MM.1S (cell line): ENCODE data around the gene RBM17.
"Not testable (repeated sequence)": the region's sequence is repeated elsewhere in the genome, so short reads cannot be mapped to it uniquely, and the experiment has no call there.

ENCODE experiments used
- DNase-seq: peaks from one replicate; pipeline ENCODE4 v3.0.0-alpha.2; 2015
- H2AFZ ChIP-seq: fragments of 300-600 bp; sonication (generic); 2 replicates; pipeline ENCODE4 v1.6.0; 2016; ENCODE audit warnings: antibody characterized with exemption, low read length
- H3F3A ChIP-seq: fragments of 300-600 bp; sonication (generic); 2 replicates; pipeline ENCODE4 v1.6.1; 2016; ENCODE audit warnings: mild to moderate bottlenecking, antibody characterized with exemption, low read length, moderate library complexity, mixed read lengths; ENCODE audit not compliant: insufficient read depth
- H3K27ac ChIP-seq: fragments of 300-600 bp; sonication (generic); 2 replicates; pipeline ENCODE4 v1.5.1; 2016; ENCODE audit warnings: mild to moderate bottlenecking, low read length
- H3K27me3 ChIP-seq: fragments of 300-600 bp; sonication (generic); replicated peaks from 2 replicates; pipeline ENCODE4 v1.6.0; 2016; ENCODE audit warnings: low read length; ENCODE audit not compliant: insufficient read depth
- H3K36me3 ChIP-seq: fragments of 300-600 bp; sonication (generic); replicated peaks from 2 replicates; pipeline ENCODE4 v1.6.1; 2016; ENCODE audit warnings: mild to moderate bottlenecking, low read length, mixed read lengths; ENCODE audit not compliant: insufficient read depth
- H3K4me1 ChIP-seq: fragments of 300-600 bp; sonication (generic); 2 replicates; pipeline ENCODE4 v1.6.1; 2016; ENCODE audit warnings: low read length, mixed read lengths
- H3K4me2 ChIP-seq: fragments of 300-600 bp; sonication (generic); 2 replicates; pipeline ENCODE4 v1.6.0; 2016; ENCODE audit warnings: low read depth, low read length
- H3K4me3 ChIP-seq: fragments of 300-600 bp; sonication (generic); 2 replicates; pipeline ENCODE4 v1.5.1; 2016; ENCODE audit warnings: low read length, mixed read lengths
- H3K79me2 ChIP-seq: fragments of 300-600 bp; sonication (generic); 2 replicates; pipeline ENCODE4 v1.6.1; 2016; ENCODE audit warnings: mixed run types, low read length, mixed read lengths
- H3K9ac ChIP-seq: fragments of 300-600 bp; sonication (generic); 2 replicates; pipeline ENCODE4 v1.6.1; 2016; ENCODE audit warnings: low read length, mixed read lengths
- H3K9me2 ChIP-seq: fragments of 300-600 bp; sonication (generic); replicated peaks from 2 replicates; pipeline ENCODE4 v1.6.1; 2016; ENCODE audit warnings: mild to moderate bottlenecking, low read length, mixed read lengths; ENCODE audit not compliant: insufficient read depth
- H3K9me3 ChIP-seq: fragments of 300-600 bp; sonication (generic); replicated peaks from 2 replicates; pipeline ENCODE4 v1.6.1; 2016; ENCODE audit warnings: mild to moderate bottlenecking, low read length, mixed read lengths; ENCODE audit not compliant: insufficient read depth
- H4K20me1 ChIP-seq: fragments of 300-600 bp; sonication (generic); 2 replicates; pipeline ENCODE4 v1.6.1; 2016; ENCODE audit warnings: mild to moderate bottlenecking, low read length, moderate library complexity, mixed read lengths; ENCODE audit not compliant: insufficient read depth
- CTCF ChIP-seq: fragments of 300-600 bp; sonication (generic); IDR thresholded peaks from 2 replicates; pipeline ENCODE4 v1.5.1; 2016; ENCODE audit warnings: antibody characterized with exemption, low read length, mixed read lengths
- EZH2 ChIP-seq: fragments of 300-600 bp; sonication (generic); optimal IDR thresholded peaks from 2 replicates; pipeline ENCODE3; 2017; ENCODE audit warnings: low read depth, mild to moderate bottlenecking, antibody characterized with exemption, low read length, mixed read lengths
- EZH2phosphoT487 ChIP-seq: fragments of 300-600 bp; sonication (generic); IDR thresholded peaks from 2 replicates; pipeline ENCODE4 v1.6.1; 2018; ENCODE audit warnings: antibody characterized with exemption, low read length

RBM17 gene, protein sequence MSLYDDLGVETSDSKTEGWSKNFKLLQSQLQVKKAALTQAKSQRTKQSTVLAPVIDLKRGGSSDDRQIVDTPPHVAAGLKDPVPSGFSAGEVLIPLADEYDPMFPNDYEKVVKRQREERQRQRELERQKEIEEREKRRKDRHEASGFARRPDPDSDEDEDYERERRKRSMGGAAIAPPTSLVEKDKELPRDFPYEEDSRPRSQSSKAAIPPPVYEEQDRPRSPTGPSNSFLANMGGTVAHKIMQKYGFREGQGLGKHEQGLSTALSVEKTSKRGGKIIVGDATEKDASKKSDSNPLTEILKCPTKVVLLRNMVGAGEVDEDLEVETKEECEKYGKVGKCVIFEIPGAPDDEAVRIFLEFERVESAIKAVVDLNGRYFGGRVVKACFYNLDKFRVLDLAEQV

GRCh38 chr10:6088721-6089333 lies at the start of gene RBM17:
Gene RBM17 (plus strand): TSS chr10:6089034. CDS start chr10:6097066, 8,032 bp downstream.
- Histone ChIP-seq H3K9me3 (no peaks in the 10 kb centered on the region), H3K9ac (peak within 1 kb of the TSS; percentile 77), H3K27ac (no peak within 1 kb of the TSS), H3F3A (no peaks in the 10 kb centered on the region), H2AFZ (peak within 1 kb of the TSS; percentile 55; the same call in 1 of the 2 replicates), H3K27me3 (0 out of 2 replicates have a peak, but pooled peaks cover 15% of the 10 kb centered on the region), H3K36me3 (no peaks in the 10 kb centered on the region), H3K4me1 (peaks cover 7% of the 10 kb centered on the region), H3K4me2 (peak within 1 kb of the TSS; percentile 90), H3K9me2 (no peaks in the 10 kb centered on the region), H3K4me3 (peak within 1 kb of the TSS; percentile 80), H3K79me2 (peaks cover 47% of the 10 kb centered on the region), H4K20me1 (peaks cover 28% of the 10 kb centered on the region)
- DNase-seq: peak; percentile 96
- TF ChIP-seq CTCF (peak; percentile 100), EZH2 (no peak)

DNA sequence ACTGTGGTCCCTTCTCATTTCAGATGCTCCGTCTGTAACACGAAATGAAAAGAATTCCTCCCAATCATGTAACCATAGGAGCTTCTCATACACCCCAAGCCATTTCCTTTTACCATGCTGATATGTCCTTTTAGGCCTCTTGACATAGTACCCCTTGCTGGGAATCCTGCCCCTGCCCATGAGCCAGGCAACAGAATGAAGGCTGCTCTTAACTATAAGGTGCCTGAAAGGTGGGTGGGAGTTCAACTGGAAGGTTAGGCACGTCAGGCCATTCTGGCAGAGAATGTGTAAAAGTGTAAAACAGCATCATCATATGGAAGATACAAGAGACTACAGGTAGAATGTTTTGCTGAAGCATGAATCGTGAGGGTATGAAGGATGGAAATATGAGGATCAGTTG lies 49.1 kb upstream of the RBM17 start:
- Histone ChIP-seq H3K36me3 (no peaks in the 10 kb centered on the region), H3K9me3 (no peaks in the 10 kb centered on the region), H2AFZ (no peak overlapping the region), H3K4me1 (no peaks in the 10 kb centered on the region), H3K27ac (no peak overlapping the region), H3K9me2 (no peaks in the 10 kb centered on the region), H3K4me3 (no peak overlapping the region), H3K79me2 (no peaks in the 10 kb centered on the region), H4K20me1 (no peaks in the 10 kb centered on the region), H3F3A (no peaks in the 10 kb centered on the region), H3K9ac (no peak overlapping the region), H3K4me2 (no peak overlapping the region), H3K27me3 (peaks cover 79% of the 10 kb centered on the region)
- DNase-seq: no peak
- TF ChIP-seq EZH2phosphoT487 (no peak), CTCF (no peak), EZH2 (no peak)

GRCh38 chr10:6040205-6040604 lies 48.6 kb upstream of the RBM17 start:
- H3K4me1 ChIP-seq: no peaks in the 10 kb centered on the region
- no peaks in the 10 kb centered on the region for H3K36me3 ChIP-seq
- H3F3A ChIP-seq: no peaks in the 10 kb centered on the region
- H3K79me2 ChIP-seq: no peaks in the 10 kb centered on the region
- no peaks in the 10 kb centered on the region for H4K20me1 ChIP-seq
- H3K4me3 ChIP-seq: no peak overlapping the region
- TF ChIP-seq CTCF (no peak), EZH2phosphoT487 (no peak), EZH2 (no peak)
- H3K27me3 ChIP-seq: peaks cover 79% of the 10 kb centered on the region
- no peak overlapping the region for H2AFZ ChIP-seq
- H3K9me2 ChIP-seq: no peaks in the 10 kb centered on the region
- no peak overlapping the region for H3K27ac ChIP-seq
- no peak overlapping the region for H3K4me2 ChIP-seq
- H3K9me3 ChIP-seq: no peaks in the 10 kb centered on the region
- no peak for DNase-seq
- H3K9ac ChIP-seq: no peak overlapping the region

- H3K27me3 ChIP-seq: peaks cover 91% of the 10 kb centered on the region
- H3F3A ChIP-seq, H3K9me2 ChIP-seq, H2AFZ ChIP-seq, H3K4me1 ChIP-seq, H3K4me2 ChIP-seq, H3K27ac ChIP-seq, H3K9ac ChIP-seq, H3K4me3 ChIP-seq, H4K20me1 ChIP-seq, H3K9me3 ChIP-seq, H3K36me3 ChIP-seq, H3K79me2 ChIP-seq, DNase-seq: not testable (repeated sequence)
Measured at GRCh38 chr10:6043377-6043776, 45.5 kb upstream of the RBM17 start.
